ENCODE data around the gene ZNF511.

- TF ChIP-seq ZBTB1 (tag by site-specific recombination; IDR thresholded peaks at IDR 0.05): no peak
- no peak for TF ChIP-seq EGR2 (tag by site-specific recombination; IDR thresholded peaks at IDR 0.05; ENCODE audit: low read depth)
- no peak for TF ChIP-seq ZBTB7A (tag by site-specific recombination; IDR thresholded peaks at IDR 0.05; ENCODE audit: low read depth)
Measured at GRCh38 chr10:133354672-133355240, 46.0 kb downstream of the ZNF511 start.

Measured in HEK293 (cell line).